Glomerular visceral epithelial cell (primary cell): ENCODE results near the gene NDST1.

Source experiments
- DNase-seq: peaks from one replicate; pipeline ENCODE4 v3.0.0-alpha.2; 2016; ENCODE audit errors: extremely low spot score

The NDST1 gene

DNA sequence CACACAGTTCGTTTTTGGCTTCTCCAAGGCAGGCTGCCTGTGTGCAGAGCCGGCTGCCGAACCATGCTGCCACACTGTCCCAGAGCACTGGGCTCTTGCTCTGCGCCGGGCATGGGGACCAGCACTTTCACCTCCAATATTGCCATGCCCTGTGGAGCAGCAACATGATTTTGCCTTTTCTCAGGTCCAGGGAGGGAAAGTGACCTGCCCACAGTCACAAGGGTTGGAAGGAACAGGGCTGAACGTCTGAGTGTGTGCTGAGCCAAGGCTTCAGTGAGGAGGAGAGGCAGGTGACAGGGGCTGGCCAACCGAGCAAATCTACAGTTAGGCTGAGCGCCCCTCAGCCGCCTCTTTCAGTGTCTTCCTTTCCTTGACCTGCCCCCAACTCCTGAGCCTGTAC is 98.5 kb downstream of the NDST1 start:
- no peak for DNase-seq

DNA sequence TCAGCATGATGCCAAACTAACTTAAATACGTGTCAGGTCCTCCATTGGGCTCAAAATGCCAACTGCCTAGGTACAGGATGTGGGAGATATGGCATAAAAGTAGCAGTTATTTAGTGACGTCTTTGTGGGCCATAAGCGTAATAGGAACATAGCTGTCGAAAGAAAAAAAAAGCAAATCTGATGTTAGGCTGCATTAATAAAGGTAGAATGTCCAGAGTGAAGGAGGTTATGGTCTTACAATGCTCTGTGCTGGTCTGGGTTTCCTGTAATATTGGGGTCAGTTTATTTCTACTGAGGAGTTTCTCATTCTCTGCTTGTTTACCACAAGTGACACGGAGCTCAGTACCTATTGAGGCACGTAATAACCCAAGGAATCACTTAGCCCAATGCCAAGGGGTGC is 99.2 kb downstream of the NDST1 start:
- no peak for DNase-seq
